Fibroblast of skin of right biceps (primary cell): ENCODE data around the gene MATN1.

Experiments
- DNase-seq: peaks from one replicate; pipeline ENCODE4 v3.0.0-alpha.2; 2013

Gene MATN1

DNA sequence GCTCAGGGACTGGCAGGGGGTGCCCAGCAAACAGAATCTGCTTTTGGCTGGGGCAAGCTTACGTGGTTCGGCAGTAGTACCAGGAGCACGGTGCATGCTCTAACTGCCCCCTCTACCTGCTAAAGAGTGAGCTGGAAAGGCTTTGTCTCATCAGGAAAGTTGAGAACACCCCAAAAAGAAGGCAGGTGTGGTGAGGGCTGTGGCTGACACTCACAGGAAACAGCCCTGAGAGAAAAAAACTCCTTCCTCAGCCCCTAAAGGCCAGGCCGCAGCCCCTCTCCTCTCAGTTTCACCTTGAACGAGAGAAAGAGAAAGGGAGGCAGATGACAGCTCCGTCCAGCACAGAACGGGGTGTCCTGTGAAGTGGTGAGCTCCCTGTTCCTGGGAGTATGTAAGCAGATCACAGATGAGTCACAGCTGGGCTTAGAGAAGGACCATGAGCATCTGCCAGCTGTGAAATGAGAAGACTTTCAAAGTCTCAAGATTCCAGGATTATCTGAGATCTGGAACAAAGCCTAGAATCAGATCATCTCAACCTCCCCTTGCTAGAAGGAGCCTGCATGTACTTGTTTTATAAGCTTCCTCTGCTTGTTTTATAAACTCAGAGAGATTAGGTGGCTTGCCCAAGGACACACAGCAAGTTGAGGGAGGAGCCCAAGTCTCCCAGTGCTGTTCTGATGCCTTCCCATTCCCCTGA is 20.8 kb upstream of the MATN1 start:
- DNase-seq, result peak; percentile 23

GRCh38 chr1:30743584-30744059 is 20.2 kb upstream of the MATN1 start:
- DNase-seq, result no peak

DNA sequence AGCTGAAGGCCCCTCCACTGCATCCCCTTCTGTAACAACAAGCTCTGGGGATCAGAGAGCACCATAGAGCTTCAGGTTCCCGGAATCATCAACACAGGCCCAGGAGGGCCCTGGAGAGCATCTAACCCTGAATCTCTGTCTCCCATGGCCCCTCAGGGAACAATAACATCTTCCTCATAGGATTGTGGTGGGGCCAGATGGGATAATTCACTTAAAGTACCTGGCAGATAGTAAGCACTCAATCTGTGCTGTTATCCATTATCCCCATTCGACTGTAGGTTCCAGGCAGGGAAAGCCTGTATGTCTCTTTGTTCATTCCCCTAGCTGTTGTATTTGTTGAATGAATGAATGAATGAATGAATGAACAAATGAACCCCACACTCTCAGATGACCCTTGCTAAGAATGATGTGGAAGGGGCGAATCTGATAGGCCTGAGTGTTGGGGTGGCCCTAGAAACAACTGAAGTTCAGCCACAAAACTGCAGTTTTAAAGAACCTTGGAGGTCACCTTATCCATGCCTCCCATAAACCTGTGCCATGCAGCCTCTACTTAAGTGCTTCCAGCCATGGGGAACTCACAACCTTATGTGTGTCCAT is 19.7 kb upstream of the MATN1 start:
- DNase-seq, result no peak

GRCh38 chr1:30742300-30742962 is 19.0 kb upstream of the MATN1 start:
- no peak for DNase-seq

GRCh38 chr1:30741239-30741894 is 18.0 kb upstream of the MATN1 start:
- no peak for DNase-seq

- no peak for DNase-seq
Measured at GRCh38 chr1:30740251-30741238, 17.2 kb upstream of the MATN1 start.

- DNase-seq, result no peak
Measured at GRCh38 chr1:30739601-30740000, 16.2 kb upstream of the MATN1 start.

GRCh38 chr1:30738715-30739559 is 15.6 kb upstream of the MATN1 start:
- DNase-seq, result no peak

- no peak for DNase-seq
Measured at GRCh38 chr1:30738040-30738714, 14.8 kb upstream of the MATN1 start.

GRCh38 chr1:30737357-30738039 is 14.1 kb upstream of the MATN1 start:
- DNase-seq, result no peak

DNA sequence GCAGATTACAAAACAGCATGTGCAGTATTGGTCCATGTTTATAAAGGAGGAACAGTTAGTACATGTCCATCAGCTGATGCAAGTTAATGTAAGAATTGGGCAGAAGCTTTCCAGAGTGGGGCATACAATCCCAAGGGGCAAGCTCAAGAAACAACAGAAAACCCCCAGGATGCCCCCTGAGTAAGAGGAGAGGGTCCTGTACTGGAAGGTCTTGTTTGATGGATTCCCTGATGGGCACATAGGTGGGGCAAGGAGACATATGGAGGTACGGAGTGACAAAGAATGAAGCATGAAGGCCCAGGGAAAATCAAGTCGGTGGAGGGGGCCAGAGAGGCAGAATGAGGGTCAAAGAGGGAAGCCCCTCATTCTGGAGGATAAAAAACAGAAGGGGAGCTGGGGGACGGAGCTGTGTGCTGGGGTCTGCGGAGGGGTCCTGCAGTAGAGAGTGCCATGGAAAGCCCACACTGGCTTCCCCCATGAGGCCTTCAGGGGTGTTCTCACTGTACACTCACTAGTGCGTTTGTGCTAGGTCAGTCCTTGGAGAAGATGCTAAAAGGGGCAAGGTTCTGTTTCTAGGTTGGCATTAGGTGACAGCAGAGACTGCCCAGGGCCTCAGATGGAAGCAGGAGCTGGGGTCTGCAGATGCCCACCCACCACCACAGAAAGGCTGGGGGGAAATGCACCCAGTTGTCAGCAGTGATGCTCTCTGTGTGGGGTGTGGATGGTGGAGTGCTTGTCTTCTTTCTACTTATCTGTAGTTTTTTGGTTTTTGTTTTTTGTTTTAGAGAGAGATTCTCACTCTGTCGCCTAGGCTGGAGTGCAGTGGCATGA is 12.5 kb upstream of the MATN1 start:
- no peak for DNase-seq

DNA sequence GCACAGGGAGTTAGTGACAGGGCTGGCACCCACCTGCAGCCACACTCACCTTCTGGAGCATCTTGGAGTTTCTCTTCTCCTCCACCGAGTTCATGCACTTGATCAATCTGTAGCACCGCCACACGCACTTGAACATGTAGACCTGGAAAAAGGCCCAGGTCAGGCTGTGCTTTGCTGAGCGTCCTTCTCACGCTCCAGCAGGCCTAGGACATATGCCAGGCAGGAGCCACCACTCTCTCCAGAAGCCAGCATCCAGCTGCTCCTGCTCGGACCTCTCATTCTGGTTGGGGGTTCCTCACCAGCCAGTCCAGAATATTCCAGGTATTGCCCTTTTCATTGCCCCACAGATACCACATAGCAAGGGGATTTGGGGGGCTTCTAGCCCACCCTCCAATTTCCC is 11.7 kb upstream of the MATN1 start:
- no peak for DNase-seq

- DNase-seq, result no peak
Measured at GRCh38 chr1:30734580-30734979, 11.2 kb upstream of the MATN1 start.

- no peak for DNase-seq
Measured at GRCh38 chr1:30734106-30734505, 10.7 kb upstream of the MATN1 start.

- no peak for DNase-seq
Measured at GRCh38 chr1:30733493-30733892, 10.1 kb upstream of the MATN1 start.

GRCh38 chr1:30732277-30732996 is 9.1 kb upstream of the MATN1 start:
- DNase-seq, result peak; percentile 19

DNA sequence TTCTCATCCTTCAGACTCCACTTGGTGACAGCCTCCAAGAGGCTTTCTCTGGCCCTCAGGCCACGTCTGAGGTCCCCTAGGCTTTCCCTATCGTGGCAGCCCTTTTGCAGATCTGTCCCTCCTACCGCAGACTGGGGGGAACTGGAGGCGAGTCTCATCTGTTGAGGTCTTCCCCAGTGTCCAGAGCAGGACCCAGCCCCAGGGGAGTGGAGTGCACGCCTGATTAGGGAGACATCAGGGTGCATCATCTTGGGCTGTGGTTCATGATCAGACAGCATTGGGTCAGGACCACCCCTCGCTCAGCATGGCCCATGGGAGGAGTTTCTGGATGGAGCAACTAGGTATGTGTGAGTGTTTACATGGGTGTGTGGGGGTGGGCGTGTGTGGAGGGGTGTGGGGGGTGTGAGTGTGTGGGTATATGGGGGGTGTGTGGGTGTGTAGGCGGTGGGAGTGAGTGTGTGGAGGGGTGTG is 8.5 kb upstream of the MATN1 start:
- DNase-seq, result no peak

DNA sequence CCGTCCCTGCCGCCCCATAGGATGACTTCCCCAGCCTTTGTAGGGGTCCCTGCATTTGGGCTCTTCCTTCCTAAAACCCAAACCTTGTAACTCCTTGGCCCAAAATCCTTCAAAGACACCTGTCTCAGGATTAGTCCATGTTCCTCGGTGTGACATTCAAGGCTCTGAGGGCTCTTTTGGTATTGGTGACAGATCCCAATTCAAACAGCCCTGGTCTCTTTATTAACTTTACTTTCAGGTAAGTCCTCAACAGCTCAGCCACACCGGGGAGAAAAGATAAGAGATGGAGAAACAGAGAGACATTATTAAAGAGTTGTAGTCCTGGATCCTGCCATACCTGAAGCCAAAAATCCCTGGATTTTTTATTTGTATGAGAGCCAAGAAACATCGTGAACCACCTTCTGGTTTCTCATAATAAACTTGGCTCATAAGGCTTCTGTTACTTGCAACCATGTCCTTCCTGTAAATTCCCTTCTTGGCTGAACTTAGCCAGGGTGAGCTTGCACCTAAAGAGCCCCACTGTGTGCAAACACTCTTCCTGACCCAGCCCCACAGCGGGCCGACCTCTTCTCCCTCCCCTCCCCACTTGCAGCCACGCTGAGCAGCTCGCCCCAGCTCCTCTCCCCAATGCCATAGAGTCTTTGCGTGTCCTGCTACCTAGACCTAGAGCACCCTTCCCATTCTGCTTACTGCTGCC is 7.9 kb upstream of the MATN1 start:
- no peak for DNase-seq
